SKM-1 (cell line): ENCODE data around the gene CHD5.

Experiments
- DNase-seq: peaks from one replicate; lab custom pipeline; 2025; ENCODE audit not compliant: unreplicated experiment; lab: John Stamatoyannopoulos, UW

Gene CHD5

GRCh38 chr1:6101826-6102531 is 78.1 kb downstream of the CHD5 start:
- no peak for DNase-seq

DNA sequence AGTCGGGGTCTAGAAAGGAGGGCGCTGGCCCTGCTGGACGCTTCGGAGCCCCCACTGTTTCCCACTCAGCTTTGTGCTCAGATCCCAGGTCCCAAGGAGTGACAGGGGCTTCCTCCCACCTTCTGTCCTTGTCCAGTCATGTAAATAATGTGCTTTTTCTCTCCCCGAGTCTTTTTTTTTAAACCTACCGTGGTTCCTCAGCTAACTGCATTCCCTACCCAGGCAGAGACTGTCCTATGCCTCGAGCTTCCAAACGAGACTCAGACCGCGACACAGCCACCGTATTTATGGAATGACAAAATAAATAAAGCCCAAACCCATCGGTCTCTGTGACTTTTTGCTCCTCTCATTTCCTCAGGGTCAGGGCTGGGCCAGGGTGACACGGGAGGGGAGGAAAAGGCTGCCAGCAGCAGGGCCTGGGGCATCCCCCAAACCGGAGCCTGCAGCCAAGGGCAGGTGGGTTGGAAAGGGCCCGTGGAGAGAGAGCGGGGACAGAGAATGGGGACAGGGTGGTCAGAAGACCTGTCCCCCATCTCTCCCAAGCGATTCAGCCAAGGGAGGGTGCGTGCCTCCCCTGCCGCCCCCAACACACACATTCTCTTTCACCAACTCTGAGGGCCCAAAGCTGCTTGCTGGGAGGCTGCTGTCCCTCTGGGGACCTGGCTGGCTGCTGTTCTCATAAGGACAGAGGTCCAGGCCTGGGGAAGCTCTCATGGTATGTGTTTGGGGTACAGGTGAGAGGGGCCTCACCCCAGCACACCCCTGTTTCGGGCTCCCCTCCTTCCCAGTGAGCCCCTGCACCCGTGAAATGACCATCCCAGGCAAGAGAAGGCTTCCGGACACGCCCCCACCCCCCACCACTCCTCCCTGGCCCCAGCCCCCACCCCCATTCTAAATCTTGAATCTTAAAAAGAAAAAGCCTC is 79.0 kb downstream of the CHD5 start:
- DNase-seq, result no peak

- no peak for DNase-seq
These were observed 80.0 kb downstream of the CHD5 start for GRCh38 chr1:6099787-6100765.

- DNase-seq, result no peak
These were observed 80.8 kb downstream of the CHD5 start for GRCh38 chr1:6099297-6099696.

DNA sequence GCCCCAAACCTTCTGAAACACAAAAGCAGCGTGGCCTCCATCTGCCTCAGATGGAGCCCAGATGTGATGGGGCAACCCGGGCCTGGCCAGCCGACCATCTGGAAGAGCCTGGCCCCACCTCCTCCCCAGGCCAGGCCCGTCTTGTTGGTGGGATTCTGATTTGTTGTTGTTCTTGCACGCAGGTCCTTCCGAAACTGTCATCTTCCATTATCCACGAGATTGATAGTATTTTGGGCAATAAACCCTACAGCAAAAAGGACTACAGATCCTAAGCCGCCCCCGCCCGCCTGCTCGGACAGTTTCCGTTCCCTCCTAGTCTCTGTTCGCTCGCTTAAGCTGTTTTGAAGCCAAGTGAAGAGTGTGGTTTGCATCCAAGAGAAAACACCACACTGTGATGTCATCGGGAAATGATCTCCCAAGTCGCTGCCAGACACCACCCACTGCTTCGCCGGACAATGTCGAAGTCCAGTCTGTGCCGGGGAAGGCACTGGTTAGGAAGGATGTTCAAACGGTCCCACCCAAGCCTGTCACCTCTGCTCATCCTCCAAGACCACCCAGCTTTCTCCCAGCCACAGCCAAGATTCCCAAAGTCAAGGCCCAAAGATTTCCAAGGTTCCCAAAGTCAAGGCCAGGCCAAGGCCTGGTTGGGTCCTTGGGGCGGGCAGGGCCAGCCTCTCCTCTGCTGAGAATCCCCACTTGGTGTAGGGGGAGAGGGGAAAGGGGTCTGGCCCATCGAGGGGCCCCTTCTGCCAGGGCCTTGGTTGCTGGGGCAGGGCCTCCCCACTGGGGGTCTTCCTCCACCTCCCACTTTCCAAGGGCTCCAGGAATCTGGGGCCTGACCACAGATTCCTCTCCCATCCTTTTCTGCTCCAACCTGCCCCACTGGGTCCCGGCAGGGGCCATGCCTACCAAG is 81.6 kb downstream of the CHD5 start:
- no peak for DNase-seq

- no peak for DNase-seq
These were observed 82.3 kb downstream of the CHD5 start for GRCh38 chr1:6097824-6098223.

DNA sequence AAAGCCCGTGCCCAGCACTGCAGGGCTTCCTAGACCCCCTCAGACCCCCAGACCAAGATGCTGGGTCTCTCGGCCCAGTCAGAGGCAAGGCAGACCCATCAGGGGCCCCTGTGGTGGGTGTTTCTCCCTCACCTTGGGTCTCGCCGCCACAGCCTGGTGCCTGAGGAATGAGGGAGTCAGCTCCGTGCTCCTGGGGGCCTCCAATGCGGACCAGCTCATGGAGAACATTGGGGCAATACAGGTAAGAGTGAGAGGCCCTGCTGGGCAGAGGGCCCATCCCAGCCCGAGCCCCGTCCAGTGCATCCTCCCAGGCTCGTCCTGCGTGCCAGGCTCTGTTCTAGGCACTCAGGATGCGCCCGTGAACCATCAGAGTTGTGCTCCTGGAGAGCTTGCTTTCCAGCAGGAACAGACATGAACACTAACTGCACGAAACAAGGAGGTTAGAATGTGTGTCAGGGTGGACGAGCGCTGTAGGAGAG is 83.0 kb downstream of the CHD5 start:
- DNase-seq, result no peak

DNA sequence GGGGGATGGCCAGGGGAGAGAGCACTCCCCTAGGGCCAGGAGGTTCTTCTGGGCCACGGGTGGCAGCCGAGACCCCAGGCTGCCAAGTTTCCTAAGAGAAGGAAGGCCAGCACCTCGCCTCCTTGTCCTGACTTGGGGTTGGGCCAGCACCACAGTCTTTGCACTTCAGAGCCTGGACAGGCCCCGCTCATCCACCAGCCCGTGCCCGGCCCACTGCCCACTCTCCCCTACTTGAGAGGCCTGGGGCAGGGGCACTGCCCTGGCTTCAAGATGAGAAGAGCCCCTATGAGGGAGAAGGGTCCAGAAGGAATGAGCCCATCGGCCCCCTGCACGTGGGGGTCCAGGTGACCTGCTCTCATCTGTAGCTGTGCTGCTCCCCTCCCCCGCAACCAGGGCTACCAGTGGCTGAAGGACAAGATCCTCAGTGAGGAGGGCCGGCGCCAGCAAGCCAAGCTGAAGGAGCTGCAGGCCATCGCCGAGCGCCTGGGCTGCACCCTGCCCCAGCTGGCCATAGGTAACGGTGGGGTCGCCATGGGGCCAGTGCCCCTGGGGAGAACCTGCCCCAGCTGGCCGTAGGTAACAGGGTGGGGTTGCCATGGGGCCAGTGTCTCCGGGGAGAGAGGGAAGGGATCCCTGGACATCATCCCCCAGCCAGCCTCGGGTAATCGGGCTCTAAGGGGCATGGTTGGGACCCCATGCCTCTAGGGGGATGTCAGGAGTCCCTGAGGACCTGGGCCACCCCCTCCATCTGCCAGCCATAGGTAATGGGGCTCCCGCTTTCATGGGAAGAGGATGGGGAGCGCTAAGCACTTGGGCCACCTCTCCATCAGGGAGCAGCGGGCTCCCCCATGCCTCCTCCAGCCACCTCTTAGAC is 83.6 kb downstream of the CHD5 start:
- DNase-seq, result no peak

GRCh38 chr1:6095511-6096242 is 84.4 kb downstream of the CHD5 start:
- no peak for DNase-seq

- DNase-seq, result no peak
These were observed 85.2 kb downstream of the CHD5 start for GRCh38 chr1:6094801-6095505.

DNA sequence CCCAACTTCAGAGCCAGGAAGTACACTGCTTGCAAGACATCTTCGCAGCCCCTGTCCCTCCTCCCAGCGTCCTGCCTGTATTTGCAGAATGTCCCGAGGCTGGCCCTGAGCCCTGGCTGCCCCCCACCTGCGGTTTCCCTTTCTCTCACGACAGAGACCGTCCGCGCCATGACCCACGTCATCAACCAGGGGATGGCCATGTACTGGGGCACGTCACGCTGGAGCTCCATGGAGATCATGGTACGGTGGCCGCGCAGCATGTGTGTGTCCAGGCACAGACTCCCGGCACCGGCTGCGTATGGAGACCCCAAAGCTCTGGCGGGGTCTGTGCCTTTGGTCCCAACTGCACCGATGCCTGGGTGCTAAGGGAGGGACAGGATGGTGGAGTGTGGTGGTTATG is 85.9 kb downstream of the CHD5 start:
- DNase-seq, result no peak

DNA sequence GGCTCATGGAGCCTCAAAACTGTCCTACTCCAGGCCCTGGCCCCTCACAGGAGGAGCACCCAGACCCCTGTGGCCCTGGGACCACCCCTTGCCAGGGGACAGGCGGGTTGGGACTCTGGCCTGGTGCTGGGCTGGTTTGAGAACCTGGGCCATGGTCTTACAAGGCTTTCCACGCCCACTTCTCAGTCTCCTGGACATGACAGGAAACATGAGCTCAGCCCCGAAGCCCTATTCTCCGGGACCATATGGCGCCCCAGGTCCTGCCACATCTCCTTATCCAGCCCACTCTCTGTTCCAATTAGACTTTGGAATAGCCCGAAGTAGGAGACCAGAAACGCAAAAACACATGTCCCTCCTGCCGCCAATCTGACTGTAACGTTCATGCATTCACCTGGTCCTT is 86.5 kb downstream of the CHD5 start:
- DNase-seq, result no peak

DNA sequence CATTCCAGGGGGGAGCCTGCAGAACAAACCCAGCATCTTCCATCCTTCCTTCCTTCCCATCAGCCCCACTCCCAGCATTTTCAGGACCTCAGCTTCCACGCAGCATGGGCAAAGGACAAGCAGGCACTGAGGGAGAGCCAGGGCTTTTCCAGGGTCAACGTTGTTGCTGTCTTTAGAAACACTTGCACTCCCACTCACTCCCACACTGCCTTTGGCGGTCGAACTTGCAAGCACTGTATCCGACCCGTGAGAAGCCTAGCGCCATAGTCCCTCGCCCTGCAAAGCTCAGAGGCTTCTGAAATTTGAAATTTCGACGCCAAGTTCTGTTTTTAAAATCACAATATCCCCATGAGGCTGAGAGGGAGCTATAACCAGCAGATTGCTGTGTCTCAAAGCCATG is 87.0 kb downstream of the CHD5 start:
- no peak for DNase-seq

- DNase-seq, result no peak
These were observed 87.9 kb downstream of the CHD5 start for GRCh38 chr1:6092211-6092610.

DNA sequence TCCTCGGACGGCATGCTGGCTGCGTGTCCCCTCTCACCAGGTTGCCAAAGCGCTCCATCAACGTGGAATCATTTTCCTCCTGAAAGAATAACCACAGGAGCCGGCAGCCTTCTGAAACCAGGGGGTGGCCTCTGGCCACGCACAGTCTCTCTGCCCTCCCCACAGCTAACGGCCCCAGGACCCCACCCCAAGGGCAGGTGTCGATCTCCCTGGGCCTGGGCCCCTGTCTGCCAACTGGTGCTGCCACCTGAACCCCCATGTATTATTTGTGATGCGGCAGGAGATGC is 88.4 kb downstream of the CHD5 start:
- DNase-seq, result no peak

GRCh38 chr1:6090996-6091822 is 88.9 kb downstream of the CHD5 start:
- DNase-seq, result no peak

- no peak for DNase-seq
These were observed 89.8 kb downstream of the CHD5 start for GRCh38 chr1:6090288-6090687.
